Esophagus squamous epithelium (tissue), 4 donors: ENCODE results near the gene CTPS2.

ENCODE experiments used
- POLR2A ChIP-seq, 4 donors: fragments of 450-650 bp; IDR thresholded peaks; one replicate each; pipeline ENCODE4 v1.6.1; 2017; ENCODE audit warnings: antibody characterized with exemption in 4 of 4, mild to moderate bottlenecking in 4 of 4, moderate library complexity in 3 of 4
- TF ChIP-seq, protein P1 (sequence below), 6 experiments: fragments of 450-650 bp in 4 of 6; fragments of 200-600 bp in 2 of 6; sonication (generic) in 2 of 6; IDR thresholded peaks; one replicate each; pipeline ENCODE4 v1.5.1; 2016 to 2019; ENCODE audit warnings: antibody characterized with exemption in 6 of 6, mild to moderate bottlenecking in 4 of 6, moderate library complexity in 4 of 6

GRCh38 chrX:16708016-16708415 is 4.5 kb downstream of the CTPS2 start:
- TF ChIP-seq POLR2A (IDR thresholded peaks at IDR 0.05) = no peak
- TF ChIP-seq, protein P1, sequence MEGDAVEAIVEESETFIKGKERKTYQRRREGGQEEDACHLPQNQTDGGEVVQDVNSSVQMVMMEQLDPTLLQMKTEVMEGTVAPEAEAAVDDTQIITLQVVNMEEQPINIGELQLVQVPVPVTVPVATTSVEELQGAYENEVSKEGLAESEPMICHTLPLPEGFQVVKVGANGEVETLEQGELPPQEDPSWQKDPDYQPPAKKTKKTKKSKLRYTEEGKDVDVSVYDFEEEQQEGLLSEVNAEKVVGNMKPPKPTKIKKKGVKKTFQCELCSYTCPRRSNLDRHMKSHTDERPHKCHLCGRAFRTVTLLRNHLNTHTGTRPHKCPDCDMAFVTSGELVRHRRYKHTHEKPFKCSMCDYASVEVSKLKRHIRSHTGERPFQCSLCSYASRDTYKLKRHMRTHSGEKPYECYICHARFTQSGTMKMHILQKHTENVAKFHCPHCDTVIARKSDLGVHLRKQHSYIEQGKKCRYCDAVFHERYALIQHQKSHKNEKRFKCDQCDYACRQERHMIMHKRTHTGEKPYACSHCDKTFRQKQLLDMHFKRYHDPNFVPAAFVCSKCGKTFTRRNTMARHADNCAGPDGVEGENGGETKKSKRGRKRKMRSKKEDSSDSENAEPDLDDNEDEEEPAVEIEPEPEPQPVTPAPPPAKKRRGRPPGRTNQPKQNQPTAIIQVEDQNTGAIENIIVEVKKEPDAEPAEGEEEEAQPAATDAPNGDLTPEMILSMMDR (IDR thresholded peaks at IDR 0.05) = no peak
